Heart left ventricle (tissue), 16 donors: ENCODE data around the gene LIF. TPM values are rescaled to one million over a fixed set of nuclear protein-coding genes. Genes with fewer than 3 reads are reported as not detected.

Experiments used
- ATAC-seq, 4 donors: fragments of 200-7000 bp; cut with Tn5 transposase; one replicate each; pipeline ENCODE4 v1.9.1; 2020 to 2022; ENCODE audit warnings: moderate library complexity in 4 of 4, mild to moderate bottlenecking in 3 of 4, moderate number of reproducible peaks in 1 of 4
- DNase-seq, 5 donors: peaks; one replicate each; pipeline ENCODE4 v3.0.0-alpha.2; 2020
- H3K27ac ChIP-seq, 12 donors: fragments of 200-600 bp; sonication (generic) in 4 of 12; one replicate each; pipeline versions ENCODE4 v1.5.0 to v1.8.0; 2016 to 2022; ENCODE audit warnings: mild to moderate bottlenecking in 2 of 12
- H3K27me3 ChIP-seq, 9 donors: fragments of 200-600 bp; sonication (generic) in 2 of 9; one replicate each; pipeline versions ENCODE4 v1.5.1 to v1.8.0; 2016 to 2022; ENCODE audit warnings: mild to moderate bottlenecking in 3 of 9
- H3K36me3 ChIP-seq, 9 donors: fragments of 200-600 bp; sonication (generic) in 2 of 9; one replicate each; pipeline versions ENCODE4 v1.5.0 to v1.8.0; 2018 to 2022; ENCODE audit warnings: mild to moderate bottlenecking in 2 of 9
- H3K4me1 ChIP-seq, 12 donors: fragments of 200-600 bp; sonication (generic) in 4 of 12; one replicate each; pipeline versions ENCODE4 v1.5.0 to v1.8.0; 2016 to 2022; ENCODE audit warnings: mild to moderate bottlenecking in 3 of 12
- H3K4me3 ChIP-seq, 12 donors: fragments of 200-600 bp; sonication (generic) in 4 of 12; one replicate each; pipeline versions ENCODE4 v1.5.0 to v1.8.0; 2017 to 2022; ENCODE audit warnings: mild to moderate bottlenecking in 9 of 12, moderate library complexity in 4 of 12
- H3K9me3 ChIP-seq, 12 donors: fragments of 200-600 bp; sonication (generic) in 4 of 12; one replicate each; pipeline versions ENCODE4 v1.5.0 to v1.8.0; 2016 to 2022; ENCODE audit warnings: mild to moderate bottlenecking in 1 of 12
- CTCF ChIP-seq, 12 donors: fragments of 200-600 bp; sonication (generic) in 4 of 12; IDR thresholded peaks; one replicate each; pipeline versions ENCODE4 v1.5.0 to v1.8.0; 2018 to 2022; ENCODE audit warnings: antibody characterized with exemption in 12 of 12, mild to moderate bottlenecking in 5 of 12
- POLR2A ChIP-seq, 2 donors: fragments of 450-650 bp; IDR thresholded peaks; one replicate each; pipeline ENCODE4 v1.6.1; 2017; ENCODE audit warnings: antibody characterized with exemption in 2 of 2, mild to moderate bottlenecking in 2 of 2, moderate library complexity in 2 of 2
- whole genome bisulfite sequencing, 4 donors: extraction: QIAGEN DNeasy Blood & Tissue Kit in 2 of 4; methylation state at CpG; one replicate each; pipeline versions ENCODE4 v1.1.5 to v1.1.7; 2013 to 2018; 5-methylcytosine and 5-hydroxymethylcytosine counted together
- intact Hi-C, 10 donors: fragments of 100-400 bp; cut with DNase I; formaldehyde crosslinking; loops; one replicate each; pipeline versions ENCODE4 v1.11.1 to v1.14.2; 2022
- polyA plus RNA-seq, 2 donors: library from polyadenylated mRNA; stranded (reverse); fragments of 200-250 nt; gene quantifications; one replicate each; pipeline ENCODE4 v1.2.3, GENCODE V29; 2013
- total RNA-seq, 9 donors: library from RNA; depleted of rRNA in 2 of 9; stranded (reverse); fragments of >200 nt in 2 of 9; fragmentation: NEBNext Ultra II Directional in 3 of 9; extraction: Animal tissue kit (Norgen Biotek cat#: 25700) in 3 of 9; gene quantifications; one replicate each; pipeline versions ENCODE4 v1.1.0 to v1.2.4, GENCODE V29; 2016 to 2023
- donor health status: ischemic (EF 13 %, LVEDD 7.1; RV severe dilation, severe dysfunction).
- donor health status: healthy with polysubstance abuse.
- donor health status: DM: no; HTN: yes; CAD: no.
- donor health status: DM: no; HTN: no; CAD: no.
- donor health status: ischemic (EF 25% LVEDD 6.9; RV normal size, moderate dysfunction).
- donor health status: ischemic (EF 25% LVEDD 5.7; RV mildly dilated, moderate dysfunction).
- donor health status: healthy.
- donor health status: DM: yes; HTN: yes; CAD: no.
- donor health status: ischemic (EF 35%, LVEDD 5.7; RV mildly dilated, moderate dysfunction).
- donor health status: nonischemic (EF 11% LVEDD 7.7; RV severe dilation, severe dysfunction).
- donor health status: DM: yes; HTN: yes; CAD: no.
- donor health status: PGD.
- donor health status: ischemic (EF 29% LVEDD 5.4; RV normal size, mild dysfunction).
- donor health status: nonischemic (EF 23%, LVEDD 6.1; RV moderate dilation, normal function).

The LIF gene
- total and polyA plus RNA-seq, 11 donors, result 0.12 to 11.6 (median 0.67) TPM; not detected in 1

- Histone ChIP-seq H3K4me3 (peak overlapping the region in 1 of 12 donors; percentile 2), H3K4me1 (peaks cover 0 to 52% (median 17%) of the 10 kb centered on the region in 12 donors), H3K27me3 (peaks cover 0 to 20% (median 4%) of the 10 kb centered on the region in 9 donors), H3K27ac (peak overlapping the region in 6 of 12 donors; percentile 10 to 70 (median 39)), H3K36me3 (no peaks in the 10 kb centered on the region), H3K9me3 (no peaks in the 10 kb centered on the region)
- intact Hi-C loops, result loop anchor here in 3 of 10 donors (2.0 to 5.0 kb wide), 2 partner anchors 46 to 145 kb away; no protein-coding TSS in a partner anchor
- WGBS, 4 donors, result 21 to 36% (median 27%) methylated on average over 7 to 22 of the region's 22 CpGs
- TF ChIP-seq POLR2A (IDR thresholded peaks at IDR 0.05) (no peak), CTCF (IDR thresholded peaks at IDR 0.05) (no peak)
- DNase-seq, result peak; percentile 71 to 88 (median 81)
- peak in 3 of 4 donors; percentile 9 to 57 (median 44) for ATAC-seq
Observed at GRCh38 chr22:30253205-30253852, 6.8 kb upstream of the LIF start.

- no peaks in the 10 kb centered on the region for H3K9me3 ChIP-seq
- H3K4me1 ChIP-seq, result peaks cover 0 to 52% (median 17%) of the 10 kb centered on the region in 12 donors
- no peaks in the 10 kb centered on the region for H3K36me3 ChIP-seq
- peaks cover 0 to 26% (median 9%) of the 10 kb centered on the region in 9 donors for H3K27me3 ChIP-seq
- 65 to 77% (median 74%) methylated on average over 21 to 22 of the region's 22 CpGs for WGBS, 4 donors
- no peak for DNase-seq
- no peak for ATAC-seq
- intact Hi-C loops, result loop anchor here in 3 of 10 donors (2.0 to 5.0 kb wide), 2 partner anchors 45 to 144 kb away; no protein-coding TSS in a partner anchor
- peak overlapping the region in 6 of 12 donors; percentile 10 to 70 (median 48) for H3K27ac ChIP-seq
- TF ChIP-seq CTCF (IDR thresholded peaks at IDR 0.05) (no peak), POLR2A (IDR thresholded peaks at IDR 0.05) (no peak)
- H3K4me3 ChIP-seq, result no peak overlapping the region
Observed at GRCh38 chr22:30252411-30253204, 6.0 kb upstream of the LIF start.

- Histone ChIP-seq H3K9me3 (no peaks in the 10 kb centered on the region), H3K4me1 (peaks cover 0 to 59% (median 19%) of the 10 kb centered on the region in 12 donors), H3K36me3 (no peaks in the 10 kb centered on the region), H3K27me3 (peaks cover 2 to 33% (median 18%) of the 10 kb centered on the region in 9 donors), H3K27ac (peak overlapping the region in 4 of 12 donors; percentile 19 to 70 (median 55)), H3K4me3 (no peak overlapping the region)
- DNase-seq (peak in 2 of 5 donors; percentile 59 to 75), ATAC-seq (no peak)
- intact Hi-C loops, result loop anchor here in 3 of 10 donors (2.0 to 5.0 kb wide), 2 partner anchors 44 to 143 kb away; no protein-coding TSS in a partner anchor
- TF ChIP-seq CTCF (IDR thresholded peaks at IDR 0.05) (no peak), POLR2A (IDR thresholded peaks at IDR 0.05) (no peak)
- WGBS, 4 donors, result 36 to 64% (median 48%) methylated on average over 10 of the region's 10 CpGs
Observed at GRCh38 chr22:30251711-30252110, 5.2 kb upstream of the LIF start.
